ENCODE data around the gene BCAP29. TPM values are rescaled to one million over a fixed set of nuclear protein-coding genes. Genes with fewer than 3 reads are reported as not detected.
A peak's percentile ranks its signal among the peaks of the same experiment; 100 is the strongest.

BCAP29 gene
- total RNA-seq, 1 experiment from 2014 or later, result 43.2 TPM

DNA sequence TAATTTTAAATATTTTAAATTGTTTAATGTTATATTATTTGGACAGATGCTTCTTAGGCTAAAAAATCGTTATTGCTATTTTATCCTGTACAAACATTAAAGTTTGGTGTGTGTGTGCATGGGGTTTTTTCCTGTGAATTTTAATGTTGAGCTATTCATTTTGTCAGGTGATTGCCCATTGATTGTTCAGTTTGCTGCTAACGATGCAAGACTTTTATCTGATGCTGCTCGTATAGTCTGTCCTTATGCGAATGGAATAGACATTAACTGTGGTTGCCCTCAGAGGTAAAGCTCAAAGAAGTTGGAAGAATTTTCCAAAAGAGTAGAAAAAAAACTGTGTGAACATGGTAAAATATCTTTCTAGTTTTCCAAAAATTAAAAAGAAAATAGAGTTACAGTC lies 6.5 kb upstream of the BCAP29 start (continued):
- no peak for TF ChIP-seq EZH2 (IDR thresholded peaks at IDR 0.05)
- TF ChIP-seq SIN3A (IDR thresholded peaks at IDR 0.05; ENCODE audit: low read depth), result no peak
- TF ChIP-seq CBX3 (IDR thresholded peaks at IDR 0.05; ENCODE audit: low read depth), result no peak

DNA sequence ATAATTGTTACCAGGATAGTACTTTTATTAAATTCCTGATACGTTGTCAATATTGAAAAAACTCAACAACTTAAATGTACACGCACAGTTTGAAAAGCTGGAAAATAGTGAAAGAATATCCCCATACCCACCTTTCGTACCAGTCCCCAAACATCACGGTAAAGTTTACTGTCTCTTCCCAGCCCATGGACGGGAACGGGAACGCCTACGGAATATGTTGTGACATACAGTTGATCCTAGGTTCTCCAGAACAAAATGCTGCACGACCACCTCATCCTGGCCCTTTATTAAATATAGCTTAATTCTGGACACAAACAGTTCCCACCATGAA lies 527 bp upstream of the BCAP29 start:
- Histone ChIP-seq H3K27me3 (ENCODE audit: insufficient read depth, low read length) (no peaks in the 10 kb centered on the region), H3K4me1 (ENCODE audit: control insufficient read depth in 1 of 2, insufficient read depth in 2 of 2, low read length in 2 of 2) (peaks cover 2 to 14% of the 10 kb centered on the region in 2 experiments; a peak in 3 of 4 replicates), H3K9me3 (ENCODE audit: control insufficient read depth in 1 of 2, insufficient read depth in 1 of 2, low read depth in 1 of 2, low read length in 2 of 2) (no peaks in the 10 kb centered on the region), H3K9ac (ENCODE audit: low read length) (peak overlapping the region; percentile 75), H3K79me2 (ENCODE audit: insufficient read depth, low read length) (peaks cover 32% of the 10 kb centered on the region), H3K4me3 (replicated peaks in 1 of 2; ENCODE audit: low read depth in 1 of 2, low read length in 2 of 2) (peak overlapping the region; percentile 76 to 82), H4K20me1 (ENCODE audit: insufficient read depth) (no peaks in the 10 kb centered on the region), H3K36me3 (ENCODE audit: control insufficient read depth in 1 of 2, insufficient read depth in 2 of 2, low read length in 2 of 2) (0 out of 4 replicates have a peak, but pooled peaks cover 0 to 8% of the 10 kb centered on the region in 2 experiments), H3K4me2 (ENCODE audit: low read length) (peak overlapping the region; percentile 77), H3K27ac (ENCODE audit: low read depth, low read length) (peak overlapping the region; percentile 81), H2AFZ (ENCODE audit: low read depth, low read length, poor library complexity, severe bottlenecking) (peak overlapping the region; percentile 58), H3K9me2 (ENCODE audit: insufficient read depth) (no peaks in the 10 kb centered on the region)
- CTCF ChIA-PET, result no interaction called here
- RAD21 ChIA-PET (ENCODE audit: low non-redundant PET in 1 of 2, low total read pairs in 2 of 2, uncharacterized antibody in 2 of 2, unreplicated experiment in 2 of 2), result no interaction called here
- TSS peak; percentile 86 for BruUV-seq (replicated peaks)
- intact Hi-C loops (cut with micrococcal nuclease), result no loop called here
- 0 out of 2 replicates have a peak, but pooled peaks have one; percentile 6 for TF ChIP-seq RAD21 (IDR thresholded peaks at IDR 0.05; ENCODE audit: low read depth)
- TF ChIP-seq, protein P1, sequence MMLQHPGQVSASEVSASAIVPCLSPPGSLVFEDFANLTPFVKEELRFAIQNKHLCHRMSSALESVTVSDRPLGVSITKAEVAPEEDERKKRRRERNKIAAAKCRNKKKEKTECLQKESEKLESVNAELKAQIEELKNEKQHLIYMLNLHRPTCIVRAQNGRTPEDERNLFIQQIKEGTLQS (IDR thresholded peaks at IDR 0.05), result no peak
- TF ChIP-seq JUND (IDR thresholded peaks at IDR 0.05), result no peak
- 0 out of 2 replicates have a peak, but pooled peaks have one; percentile 7 for TF ChIP-seq CBX3 (IDR thresholded peaks at IDR 0.05; ENCODE audit: low read depth)
- DNase-seq (ENCODE audit: low read depth, low spot score) (no peak), ATAC-seq (peak; percentile 40)
- POLR2A ChIA-PET, result no interaction called here

DNA sequence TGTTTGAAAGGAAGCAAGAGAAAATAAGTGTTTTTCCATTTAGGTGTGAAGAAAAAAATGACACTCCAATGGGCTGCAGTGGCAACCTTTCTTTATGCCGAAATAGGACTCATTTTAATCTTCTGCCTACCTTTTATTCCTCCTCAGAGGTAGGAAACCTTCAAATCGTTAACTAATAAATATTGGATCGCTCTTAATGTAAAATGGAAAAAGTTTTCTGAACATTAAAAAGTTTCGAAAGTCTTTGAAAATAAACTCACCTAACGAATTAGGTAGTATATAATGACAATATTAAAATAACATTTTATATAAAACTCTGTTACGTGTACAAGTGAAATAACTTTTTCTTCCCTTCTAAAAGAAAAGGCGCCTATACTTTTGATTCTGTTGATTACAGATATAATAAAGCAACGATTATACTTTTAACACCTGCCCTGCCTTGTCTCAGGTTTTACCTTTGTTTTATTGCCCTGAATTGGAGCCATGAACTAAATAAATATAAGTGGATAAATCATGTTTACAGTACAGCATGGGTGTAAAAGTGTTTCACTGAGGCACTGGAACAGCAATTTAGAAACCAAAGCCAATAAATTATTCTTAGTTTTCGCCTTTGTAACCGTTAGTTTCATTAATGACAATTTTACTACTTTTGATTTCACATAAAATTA lies 804 bp downstream of the BCAP29 start:
- intact Hi-C loops (cut with micrococcal nuclease), result loop anchor here (10.0 kb wide), 3 partner anchors 144 to 386 kb away; no protein-coding TSS in a partner anchor
- Histone ChIP-seq H3K36me3 (ENCODE audit: control insufficient read depth in 1 of 2, insufficient read depth in 2 of 2, low read length in 2 of 2) (0 out of 4 replicates have a peak, but pooled peaks cover 2 to 8% of the 10 kb centered on the region in 2 experiments), H3K4me1 (ENCODE audit: control insufficient read depth in 1 of 2, insufficient read depth in 2 of 2, low read length in 2 of 2) (peaks cover 2 to 14% of the 10 kb centered on the region in 2 experiments; a peak in 3 of 4 replicates), H3K9me2 (ENCODE audit: insufficient read depth) (no peaks in the 10 kb centered on the region), H3K27ac (ENCODE audit: low read depth, low read length) (peak overlapping the region; percentile 81), H3K4me2 (ENCODE audit: low read length) (peak overlapping the region; percentile 77), H3K4me3 (replicated peaks in 1 of 2; ENCODE audit: low read depth in 1 of 2, low read length in 2 of 2) (peak overlapping the region; percentile 76 to 82), H3K27me3 (ENCODE audit: insufficient read depth, low read length) (no peaks in the 10 kb centered on the region), H4K20me1 (ENCODE audit: insufficient read depth) (no peaks in the 10 kb centered on the region), H3K9ac (ENCODE audit: low read length) (peak overlapping the region; percentile 75), H3K9me3 (ENCODE audit: control insufficient read depth in 1 of 2, insufficient read depth in 1 of 2, low read depth in 1 of 2, low read length in 2 of 2) (no peaks in the 10 kb centered on the region), H3K79me2 (ENCODE audit: insufficient read depth, low read length) (peaks cover 32% of the 10 kb centered on the region), H2AFZ (ENCODE audit: low read depth, low read length, poor library complexity, severe bottlenecking) (no peak overlapping the region)
- ATAC-seq (no peak), DNase-seq (ENCODE audit: low read depth, low spot score) (no peak)
- RAD21 ChIA-PET (ENCODE audit: low non-redundant PET in 1 of 2, low total read pairs in 2 of 2, uncharacterized antibody in 2 of 2, unreplicated experiment in 2 of 2), result no interaction called here
- POLR2A ChIA-PET, result no interaction called here
- BruUV-seq (replicated peaks), result TSS peak; percentile 59
- CTCF ChIA-PET, result no interaction called here
- no peak for TF ChIP-seq ZBTB33 (IDR thresholded peaks at IDR 0.05; ENCODE audit: extremely low read depth, insufficient replicate concordance, low read length)
- TF ChIP-seq YY1 (IDR thresholded peaks at IDR 0.05; ENCODE audit: extremely low read depth, insufficient replicate concordance, low read depth, low read length), result no peak
- no peak for TF ChIP-seq EGR1 (IDR thresholded peaks at IDR 0.05; ENCODE audit: low read depth)
- no peak for TF ChIP-seq TCF7L2 (IDR thresholded peaks at IDR 0.05; ENCODE audit: borderline replicate concordance, extremely low read depth, insufficient read depth, insufficient read length)
- TF ChIP-seq, protein P2, sequence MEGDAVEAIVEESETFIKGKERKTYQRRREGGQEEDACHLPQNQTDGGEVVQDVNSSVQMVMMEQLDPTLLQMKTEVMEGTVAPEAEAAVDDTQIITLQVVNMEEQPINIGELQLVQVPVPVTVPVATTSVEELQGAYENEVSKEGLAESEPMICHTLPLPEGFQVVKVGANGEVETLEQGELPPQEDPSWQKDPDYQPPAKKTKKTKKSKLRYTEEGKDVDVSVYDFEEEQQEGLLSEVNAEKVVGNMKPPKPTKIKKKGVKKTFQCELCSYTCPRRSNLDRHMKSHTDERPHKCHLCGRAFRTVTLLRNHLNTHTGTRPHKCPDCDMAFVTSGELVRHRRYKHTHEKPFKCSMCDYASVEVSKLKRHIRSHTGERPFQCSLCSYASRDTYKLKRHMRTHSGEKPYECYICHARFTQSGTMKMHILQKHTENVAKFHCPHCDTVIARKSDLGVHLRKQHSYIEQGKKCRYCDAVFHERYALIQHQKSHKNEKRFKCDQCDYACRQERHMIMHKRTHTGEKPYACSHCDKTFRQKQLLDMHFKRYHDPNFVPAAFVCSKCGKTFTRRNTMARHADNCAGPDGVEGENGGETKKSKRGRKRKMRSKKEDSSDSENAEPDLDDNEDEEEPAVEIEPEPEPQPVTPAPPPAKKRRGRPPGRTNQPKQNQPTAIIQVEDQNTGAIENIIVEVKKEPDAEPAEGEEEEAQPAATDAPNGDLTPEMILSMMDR (IDR thresholded peaks at IDR 0.05 in 2 of 3, conservative IDR thresholded peaks at IDR 0.05 in 1 of 3; ENCODE audit: borderline replicate concordance in 1 of 3, insufficient read depth in 1 of 3, low read depth in 2 of 3, low read length in 2 of 3), result no peak
- no peak for TF ChIP-seq SRF (IDR thresholded peaks at IDR 0.05; ENCODE audit: low read depth)
- TF ChIP-seq, protein P1 (IDR thresholded peaks at IDR 0.05), result no peak
- TF ChIP-seq ELF1 (IDR thresholded peaks at IDR 0.05; ENCODE audit: borderline replicate concordance, low read depth), result no peak
